ENCODE data around the gene HK1.
"Not testable (repeated sequence)": the region's sequence is repeated elsewhere in the genome, so short reads cannot be mapped to it uniquely, and the experiment has no call there.

Gene HK1

GRCh38 chr10:69428165-69428564 is 149.9 kb downstream of the HK1 start:
- no peak for DNase-seq

GRCh38 chr10:69434169-69434568 is 155.9 kb downstream of the HK1 start:
- no peak for DNase-seq

GRCh38 chr10:69434926-69435325 is 156.6 kb downstream of the HK1 start:
- DNase-seq: no peak

- DNase-seq: no peak
Measured at GRCh38 chr10:69435966-69436520, 157.7 kb downstream of the HK1 start.

DNA sequence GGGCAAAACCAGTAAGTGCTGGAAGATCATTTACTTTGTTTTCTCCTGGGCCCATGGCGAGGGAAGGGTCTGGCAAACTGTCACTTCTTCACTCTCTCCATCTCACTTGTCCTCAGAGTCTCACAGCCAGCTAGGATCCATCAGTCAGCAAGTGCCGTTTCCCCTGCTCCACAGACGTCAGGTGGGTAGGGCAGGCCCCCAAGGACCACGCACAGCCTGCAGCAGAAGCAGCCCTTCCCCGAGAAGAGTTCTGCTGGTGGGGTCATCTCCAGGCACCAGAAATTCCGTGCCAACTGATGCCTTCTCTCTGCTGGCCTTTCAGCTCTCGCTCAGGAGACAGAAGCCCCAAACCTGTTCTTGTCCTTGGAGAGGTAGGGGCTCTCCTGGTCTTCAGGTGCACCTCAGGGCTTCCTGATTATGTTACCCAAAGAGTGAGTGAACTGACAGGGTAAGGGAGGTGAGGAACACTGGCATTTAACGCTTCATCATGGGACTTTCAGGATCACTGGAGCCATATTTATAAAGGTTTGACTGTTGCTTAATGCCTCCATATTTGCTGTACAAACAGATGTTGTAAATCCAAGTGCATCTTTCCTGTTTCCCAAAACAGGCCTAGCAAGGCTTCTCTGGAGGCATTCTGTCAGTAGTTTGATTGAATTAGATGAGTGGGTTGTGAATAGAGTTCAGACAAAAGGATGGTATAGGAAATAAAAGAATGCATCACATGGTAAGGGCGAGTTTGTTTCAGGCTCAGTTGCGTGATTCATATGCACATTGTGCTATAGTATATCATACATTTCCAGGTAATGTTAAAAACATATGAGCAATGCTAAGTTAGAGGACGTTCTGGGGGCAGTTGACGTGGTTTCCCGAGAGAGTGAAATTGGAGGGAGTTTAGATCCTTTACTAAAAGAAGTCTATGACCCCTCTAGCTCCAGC is 159.3 kb downstream of the HK1 start:
- no peak for DNase-seq

DNA sequence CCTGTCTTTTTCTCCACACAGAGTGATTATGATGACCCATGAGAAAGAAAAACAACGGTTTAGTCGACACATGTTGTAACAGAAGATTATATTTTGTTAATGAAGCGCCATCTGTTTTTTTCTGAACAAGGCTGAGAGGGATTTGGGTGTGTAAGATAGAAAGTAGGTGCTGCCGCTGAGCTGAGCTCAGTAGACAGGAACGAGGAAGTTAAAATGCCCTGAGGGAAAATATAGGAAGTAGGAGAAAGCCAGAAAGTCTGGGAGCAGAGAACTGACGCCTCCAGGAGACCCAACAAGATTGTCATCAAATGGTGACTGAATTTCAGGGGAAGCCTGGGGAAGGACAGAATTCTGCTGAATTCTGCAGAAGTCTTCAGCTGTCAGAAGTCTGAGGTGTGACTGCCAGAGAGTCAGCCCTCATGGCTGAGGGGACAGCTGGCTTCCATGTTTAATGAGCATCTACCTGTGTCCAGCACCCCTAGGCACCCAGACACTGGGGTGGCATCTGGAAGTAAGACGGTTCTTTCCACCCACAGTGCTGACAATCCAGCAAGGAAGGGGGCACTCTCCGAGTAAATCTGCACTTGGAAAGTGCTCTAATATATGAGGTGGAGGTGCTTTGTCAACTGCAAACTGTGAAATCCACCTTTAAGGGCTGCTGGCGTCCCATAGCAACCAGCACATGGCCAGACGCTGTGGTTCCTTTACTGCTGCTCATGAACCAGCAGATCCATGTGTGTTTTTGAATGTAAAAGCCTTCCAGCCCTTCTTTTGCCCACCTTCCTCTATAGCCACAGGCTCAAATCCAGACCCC is 160.4 kb downstream of the HK1 start:
- no peak for DNase-seq

DNA sequence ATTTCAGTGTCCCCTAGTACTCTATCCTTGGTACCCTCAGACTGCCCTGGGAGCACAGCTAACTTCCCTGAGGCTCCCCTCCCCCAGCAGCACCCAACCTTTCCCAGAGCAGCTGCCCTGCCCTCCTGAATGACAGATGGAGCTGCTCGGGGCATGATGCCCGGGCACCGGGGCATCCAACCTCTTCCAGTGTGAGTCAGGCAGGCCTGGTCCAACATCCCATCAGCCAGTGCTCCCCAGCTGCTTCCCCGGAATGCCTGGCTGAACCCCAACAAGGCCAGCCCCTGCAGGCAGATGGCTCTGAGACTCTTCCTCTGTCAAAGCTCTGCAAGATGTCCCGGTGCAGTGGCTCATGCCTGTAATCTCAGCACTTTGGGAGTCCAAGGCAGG is 161.0 kb downstream of the HK1 start:
- DNase-seq: no peak

- DNase-seq: no peak
Measured at GRCh38 chr10:69439813-69440506, 161.7 kb downstream of the HK1 start.

DNA sequence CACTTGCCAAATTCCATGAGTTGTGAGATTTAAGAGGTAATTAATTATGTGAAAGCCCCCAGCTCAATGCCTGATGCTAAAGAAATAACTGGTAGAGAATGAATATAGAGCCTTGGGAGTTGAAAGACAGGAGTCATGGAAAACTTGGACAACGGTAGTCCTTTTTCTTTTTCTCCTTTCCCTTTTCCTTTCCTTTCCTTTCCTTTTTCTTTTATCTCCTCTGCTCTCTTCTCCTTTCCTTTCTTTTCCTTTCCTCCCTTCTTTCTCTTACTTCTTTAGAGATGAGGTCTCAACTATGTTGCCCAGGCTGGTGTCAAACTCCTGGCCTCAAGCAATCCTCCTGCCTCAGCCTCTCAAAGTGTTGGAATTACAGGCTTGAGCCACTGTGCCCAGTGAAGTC is 165.1 kb downstream of the HK1 start:
- no peak for DNase-seq

GRCh38 chr10:69445041-69445440 is 166.7 kb downstream of the HK1 start:
- DNase-seq: no peak

- DNase-seq: no peak
Measured at GRCh38 chr10:69446229-69446628, 167.9 kb downstream of the HK1 start.

DNA sequence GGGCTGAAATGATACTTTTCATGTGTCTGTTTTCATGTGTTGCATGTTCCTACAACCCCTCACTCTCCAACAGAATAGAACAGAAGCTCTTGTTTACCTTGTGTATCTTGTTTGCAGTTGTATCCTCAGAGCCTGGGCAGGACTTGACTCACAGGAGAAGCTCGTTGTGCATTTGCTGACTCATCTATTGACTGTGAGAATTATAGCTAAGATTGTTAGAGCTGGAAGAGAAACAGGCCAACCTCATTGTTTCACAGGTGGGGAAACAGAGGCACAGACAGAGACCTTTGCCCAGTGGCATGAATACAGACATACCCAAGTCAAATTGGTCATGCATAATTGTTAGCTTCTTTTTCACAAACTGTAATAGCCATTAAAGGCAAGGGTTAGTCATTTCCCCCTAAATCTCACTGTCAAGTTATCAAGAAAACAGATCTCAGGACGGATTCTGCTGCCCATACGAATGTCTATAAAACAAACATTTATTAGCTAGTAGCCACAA is 168.4 kb downstream of the HK1 start:
- no peak for DNase-seq

GRCh38 chr10:69449841-69450240 is 171.5 kb downstream of the HK1 start:
- peak; percentile 70 for DNase-seq

- DNase-seq: not testable (repeated sequence)
Measured at GRCh38 chr10:69450395-69450794, 172.1 kb downstream of the HK1 start.

- peak; percentile 83 for DNase-seq
Measured at GRCh38 chr10:69451209-69451783, 173.0 kb downstream of the HK1 start, which contains the start of gene TSPAN15. TSS of gene TSPAN15 (plus strand) at chr10:69451465. CDS start at chr10:69451595, 130 bp downstream.

Data from activated CD4-positive, alpha-beta T cell treated with anti-CD3 and anti-CD28 coated beads for 48 hours (primary cell).